ENCODE data around the gene SLC22A12. TPM values are rescaled to one million over a fixed set of nuclear protein-coding genes. Genes with fewer than 3 reads are reported as not detected.

Gene SLC22A12
- total RNA-seq, 1 donor from 2014 or later, result not detected

DNA sequence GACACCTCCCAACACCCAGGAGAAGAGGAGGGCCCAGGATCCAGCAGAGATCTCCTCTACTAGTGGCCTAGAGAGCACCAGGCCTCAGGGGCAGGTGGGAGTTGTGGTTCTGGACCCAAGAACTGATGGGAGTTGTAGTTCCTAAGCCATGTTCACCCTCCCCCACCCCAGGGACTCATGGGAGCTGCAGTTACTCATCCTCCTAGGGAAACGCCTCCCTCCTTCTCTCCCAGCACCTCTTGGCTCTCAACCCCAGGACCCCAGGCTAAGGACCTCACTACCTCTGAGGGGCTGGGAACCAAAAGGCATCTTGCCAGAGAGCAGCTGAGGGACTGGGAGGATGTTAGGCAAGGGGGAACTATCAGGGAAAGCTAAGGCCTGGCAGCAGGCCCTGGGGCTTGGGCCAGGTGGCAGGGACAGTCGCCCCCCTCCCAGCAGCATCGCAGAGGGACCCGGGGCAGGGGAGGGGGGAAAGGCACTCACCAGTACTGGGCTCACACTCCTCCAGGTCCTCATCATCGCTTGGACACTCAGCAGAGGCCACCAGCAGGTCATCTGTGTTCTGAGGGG, 28.9 kb downstream of the SLC22A12 start:
- no peak overlapping the region for H3K4me3 ChIP-seq (ENCODE audit: low read depth, low read length)
- H3K27me3 ChIP-seq (ENCODE audit: control insufficient read depth, insufficient read depth, low read length), result peaks cover 4% of the 10 kb centered on the region
- DNase-seq (ENCODE audit: low read depth), result no peak
- TF ChIP-seq, protein P1, sequence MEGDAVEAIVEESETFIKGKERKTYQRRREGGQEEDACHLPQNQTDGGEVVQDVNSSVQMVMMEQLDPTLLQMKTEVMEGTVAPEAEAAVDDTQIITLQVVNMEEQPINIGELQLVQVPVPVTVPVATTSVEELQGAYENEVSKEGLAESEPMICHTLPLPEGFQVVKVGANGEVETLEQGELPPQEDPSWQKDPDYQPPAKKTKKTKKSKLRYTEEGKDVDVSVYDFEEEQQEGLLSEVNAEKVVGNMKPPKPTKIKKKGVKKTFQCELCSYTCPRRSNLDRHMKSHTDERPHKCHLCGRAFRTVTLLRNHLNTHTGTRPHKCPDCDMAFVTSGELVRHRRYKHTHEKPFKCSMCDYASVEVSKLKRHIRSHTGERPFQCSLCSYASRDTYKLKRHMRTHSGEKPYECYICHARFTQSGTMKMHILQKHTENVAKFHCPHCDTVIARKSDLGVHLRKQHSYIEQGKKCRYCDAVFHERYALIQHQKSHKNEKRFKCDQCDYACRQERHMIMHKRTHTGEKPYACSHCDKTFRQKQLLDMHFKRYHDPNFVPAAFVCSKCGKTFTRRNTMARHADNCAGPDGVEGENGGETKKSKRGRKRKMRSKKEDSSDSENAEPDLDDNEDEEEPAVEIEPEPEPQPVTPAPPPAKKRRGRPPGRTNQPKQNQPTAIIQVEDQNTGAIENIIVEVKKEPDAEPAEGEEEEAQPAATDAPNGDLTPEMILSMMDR (IDR thresholded peaks at IDR 0.05; ENCODE audit: insufficient read depth, low read length, poor library complexity, severe bottlenecking), result no peak
- no peaks in the 10 kb centered on the region for H3K36me3 ChIP-seq (ENCODE audit: control insufficient read depth, insufficient read depth, low read length)

GRCh38 chr11:64620381-64620971, 29.5 kb downstream of the SLC22A12 start:
- TF ChIP-seq, protein P1 (IDR thresholded peaks at IDR 0.05; ENCODE audit: insufficient read depth, low read length, poor library complexity, severe bottlenecking), result no peak
- H3K36me3 ChIP-seq (ENCODE audit: control insufficient read depth, insufficient read depth, low read length), result no peaks in the 10 kb centered on the region
- no peak overlapping the region for H3K4me3 ChIP-seq (ENCODE audit: low read depth, low read length)
- H3K27me3 ChIP-seq (ENCODE audit: control insufficient read depth, insufficient read depth, low read length), result peaks cover 4% of the 10 kb centered on the region
- no peak for DNase-seq (ENCODE audit: low read depth)

- TF ChIP-seq, protein P1 (IDR thresholded peaks at IDR 0.05; ENCODE audit: insufficient read depth, low read length, poor library complexity, severe bottlenecking), result no peak
- no peaks in the 10 kb centered on the region for H3K36me3 ChIP-seq (ENCODE audit: control insufficient read depth, insufficient read depth, low read length)
- no peak overlapping the region for H3K4me3 ChIP-seq (ENCODE audit: low read depth, low read length)
- no peak for DNase-seq (ENCODE audit: low read depth)
- H3K27me3 ChIP-seq (ENCODE audit: control insufficient read depth, insufficient read depth, low read length), result peaks cover 4% of the 10 kb centered on the region
These were observed 30.4 kb downstream of the SLC22A12 start for GRCh38 chr11:64621283-64622019.

GRCh38 chr11:64622681-64623080, 31.7 kb downstream of the SLC22A12 start:
- Histone ChIP-seq H3K36me3 (ENCODE audit: control insufficient read depth, insufficient read depth, low read length) (no peaks in the 10 kb centered on the region), H3K27me3 (ENCODE audit: control insufficient read depth, insufficient read depth, low read length) (peaks cover 6% of the 10 kb centered on the region), H3K4me3 (ENCODE audit: low read depth, low read length) (no peak overlapping the region)
- no peak for DNase-seq (ENCODE audit: low read depth)
- TF ChIP-seq, protein P1 (IDR thresholded peaks at IDR 0.05; ENCODE audit: insufficient read depth, low read length, poor library complexity, severe bottlenecking), result no peak

GRCh38 chr11:64624883-64625481, 34.0 kb downstream of the SLC22A12 start:
- no peak for DNase-seq (ENCODE audit: low read depth)
- no peaks in the 10 kb centered on the region for H3K36me3 ChIP-seq (ENCODE audit: control insufficient read depth, insufficient read depth, low read length)
- peaks cover 17% of the 10 kb centered on the region for H3K27me3 ChIP-seq (ENCODE audit: control insufficient read depth, insufficient read depth, low read length)
- TF ChIP-seq, protein P1 (IDR thresholded peaks at IDR 0.05; ENCODE audit: insufficient read depth, low read length, poor library complexity, severe bottlenecking), result no peak
- no peak overlapping the region for H3K4me3 ChIP-seq (ENCODE audit: low read depth, low read length)

Data from kidney epithelial cell (primary cell).